Suprapubic skin (tissue), 4 donors: ENCODE measurements around the gene TNS2.

Experiments used
- POLR2A ChIP-seq, 2 donors: fragments of 450-650 bp; IDR thresholded peaks; one replicate each; pipeline ENCODE4 v1.6.1; 2017; ENCODE audit warnings: antibody characterized with exemption in 2 of 2, mild to moderate bottlenecking in 2 of 2, moderate library complexity in 2 of 2
- POLR2AphosphoS5 ChIP-seq, 3 donors: sonication (generic); formaldehyde crosslinking; IDR thresholded peaks; one replicate each; pipeline ENCODE4 v1.6.1; 2017; ENCODE audit warnings: antibody characterized with exemption in 3 of 3
- TF ChIP-seq, protein P1 (sequence below), 2 donors: fragments of 200-600 bp in 1 of 2; fragments of 450-650 bp in 1 of 2; sonication (generic) in 1 of 2; IDR thresholded peaks; one replicate each; pipeline ENCODE4 v1.5.1; 2016 to 2019; ENCODE audit warnings: antibody characterized with exemption in 2 of 2, mild to moderate bottlenecking in 1 of 2, moderate library complexity in 1 of 2

DNA sequence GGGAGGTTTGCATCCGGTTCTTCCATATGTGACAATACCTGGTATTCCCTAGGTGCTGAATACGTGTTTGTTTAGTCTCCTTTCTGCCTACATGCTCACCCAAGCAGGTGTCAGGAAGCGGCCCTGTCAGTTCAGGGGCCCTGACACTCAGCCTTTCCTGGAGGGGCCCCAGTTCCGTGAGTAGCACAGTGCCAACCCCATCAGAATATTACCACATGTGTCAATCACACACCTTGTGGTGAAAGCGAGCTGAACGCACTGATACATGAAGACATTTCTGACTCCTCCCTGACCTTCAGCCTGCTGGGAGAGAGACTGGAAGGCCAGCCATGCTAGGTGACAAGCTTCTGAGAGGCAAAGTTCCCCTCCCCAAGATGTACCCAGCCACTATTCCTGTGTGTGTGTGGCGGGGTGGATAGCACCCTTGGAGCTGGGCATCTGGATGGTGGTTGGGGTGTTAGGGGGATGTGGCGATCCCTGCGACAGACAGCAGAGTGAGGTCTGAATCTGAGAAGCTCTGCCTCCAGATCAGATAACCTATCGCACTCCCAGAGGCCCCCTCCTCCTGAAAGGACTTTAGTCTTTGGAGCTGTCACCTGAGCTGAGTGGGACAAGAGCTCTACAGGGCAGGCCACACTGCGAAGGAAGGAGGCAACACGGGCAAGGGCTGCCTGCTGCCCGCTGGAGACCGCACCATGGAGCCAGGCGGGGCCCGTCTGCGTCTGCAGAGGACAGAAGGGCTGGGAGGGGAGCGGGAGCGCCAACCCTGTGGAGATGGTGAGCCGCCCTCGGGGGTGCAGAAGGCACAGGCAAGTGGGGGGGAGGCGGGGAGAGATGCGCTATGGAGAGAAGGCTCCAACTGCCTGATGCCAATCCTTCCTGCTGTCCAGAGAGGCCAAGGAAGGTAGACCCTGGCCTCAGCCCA lies 53.3 kb downstream of the TNS2 start, which contains the start of gene SOAT2:
- TF ChIP-seq, protein P1, sequence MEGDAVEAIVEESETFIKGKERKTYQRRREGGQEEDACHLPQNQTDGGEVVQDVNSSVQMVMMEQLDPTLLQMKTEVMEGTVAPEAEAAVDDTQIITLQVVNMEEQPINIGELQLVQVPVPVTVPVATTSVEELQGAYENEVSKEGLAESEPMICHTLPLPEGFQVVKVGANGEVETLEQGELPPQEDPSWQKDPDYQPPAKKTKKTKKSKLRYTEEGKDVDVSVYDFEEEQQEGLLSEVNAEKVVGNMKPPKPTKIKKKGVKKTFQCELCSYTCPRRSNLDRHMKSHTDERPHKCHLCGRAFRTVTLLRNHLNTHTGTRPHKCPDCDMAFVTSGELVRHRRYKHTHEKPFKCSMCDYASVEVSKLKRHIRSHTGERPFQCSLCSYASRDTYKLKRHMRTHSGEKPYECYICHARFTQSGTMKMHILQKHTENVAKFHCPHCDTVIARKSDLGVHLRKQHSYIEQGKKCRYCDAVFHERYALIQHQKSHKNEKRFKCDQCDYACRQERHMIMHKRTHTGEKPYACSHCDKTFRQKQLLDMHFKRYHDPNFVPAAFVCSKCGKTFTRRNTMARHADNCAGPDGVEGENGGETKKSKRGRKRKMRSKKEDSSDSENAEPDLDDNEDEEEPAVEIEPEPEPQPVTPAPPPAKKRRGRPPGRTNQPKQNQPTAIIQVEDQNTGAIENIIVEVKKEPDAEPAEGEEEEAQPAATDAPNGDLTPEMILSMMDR (IDR thresholded peaks at IDR 0.05): no peak
- no peak for TF ChIP-seq POLR2AphosphoS5 (IDR thresholded peaks at IDR 0.05)
- TF ChIP-seq POLR2A (IDR thresholded peaks at IDR 0.05): no peak
